Smooth muscle cell (in vitro differentiated cells): Measurements from ENCODE around the gene EMC1. TPM values are rescaled to one million over a fixed set of nuclear protein-coding genes. Genes with fewer than 3 reads are reported as not detected.

Experiments
- DNase-seq: peaks from one replicate; lab custom pipeline; 2025; ENCODE audit not compliant: unreplicated experiment; lab: John Stamatoyannopoulos, UW
- H2AFZ ChIP-seq: fragments of 200-600 bp; sonication (generic); 2 replicates; pipeline ENCODE4 v1.6.0; 2016; ENCODE audit warnings: antibody characterized with exemption, low read depth, mild to moderate bottlenecking
- H3F3A ChIP-seq: fragments of 200-600 bp; sonication (generic); 2 replicates; pipeline ENCODE4 v1.6.0; 2017; ENCODE audit warnings: antibody characterized with exemption, low read depth
- H3K27ac ChIP-seq: fragments of 200-600 bp; sonication (generic); 2 replicates; pipeline ENCODE4 v1.5.1; 2016; ENCODE audit warnings: low read depth, mild to moderate bottlenecking
- H3K27me3 ChIP-seq: fragments of 200-600 bp; sonication (generic); 2 replicates; pipeline ENCODE4 v1.6.1; 2016; ENCODE audit warnings: low read depth, mild to moderate bottlenecking
- H3K36me3 ChIP-seq: fragments of 200-600 bp; sonication (generic); 2 replicates; pipeline ENCODE4 v1.5.1; 2016; ENCODE audit warnings: low read depth
- H3K4me1 ChIP-seq: fragments of 200-600 bp; sonication (generic); 2 replicates; pipeline ENCODE4 v1.5.1; 2016; ENCODE audit warnings: low read depth
- H3K4me2 ChIP-seq: fragments of 200-600 bp; sonication (generic); 2 replicates; pipeline ENCODE4 v1.6.0; 2016; ENCODE audit warnings: mild to moderate bottlenecking
- H3K4me3 ChIP-seq: fragments of 200-600 bp; sonication (generic); 2 replicates; pipeline ENCODE4 v1.5.1; 2016; ENCODE audit warnings: mild to moderate bottlenecking
- H3K79me2 ChIP-seq: fragments of 200-600 bp; sonication (generic); 2 replicates; pipeline ENCODE4 v1.6.0; 2016; ENCODE audit warnings: low read depth, mild to moderate bottlenecking
- H3K9ac ChIP-seq: fragments of 200-600 bp; sonication (generic); 2 replicates; pipeline ENCODE4 v1.6.0; 2016; ENCODE audit warnings: low read depth
- H3K9me3 ChIP-seq: fragments of 200-600 bp; sonication (generic); replicated peaks from 2 replicates; pipeline ENCODE4 v1.5.1; 2016; ENCODE audit warnings: low read depth
- H4K20me1 ChIP-seq: fragments of 200-600 bp; sonication (generic); 2 replicates; pipeline ENCODE4 v1.6.0; 2016; ENCODE audit warnings: low read depth
- CTCF ChIP-seq: fragments of 200-600 bp; sonication (generic); IDR thresholded peaks from 2 replicates; pipeline ENCODE4 v1.5.1; 2017; ENCODE audit warnings: borderline replicate concordance, mild to moderate bottlenecking, antibody characterized with exemption; ENCODE audit not compliant: insufficient read depth, poor library complexity, severe bottlenecking
- whole genome bisulfite sequencing: methylation state at CpG from one replicate; pipeline ENCODE4 v1.1.7; 2016; ENCODE audit warnings: low lambda C conversion rate; 5-methylcytosine and 5-hydroxymethylcytosine counted together
- polyA plus RNA-seq: library from polyadenylated mRNA; unstranded; fragments of >200 nt; fragmentation: Nextera tagmentation; extraction: Ambion mirVana; gene quantifications from 2 replicates; pipeline ENCODE4 v1.2.1, GENCODE V29; 2016
- total RNA-seq: library from RNA; depleted of rRNA; stranded (reverse); fragments of >200 nt; gene quantifications from 2 replicates; pipeline ENCODE4 v1.2.3, GENCODE V29; 2014

The EMC1 gene
- total RNA-seq: 40.9 and 54.4 TPM in 2 replicates
- 44.8 and 48.8 TPM in 2 replicates for polyA plus RNA-seq

GRCh38 chr1:19251305-19252196 lies at the start of gene EMC1, which contains the start of gene MRTO4:
Gene EMC1 (minus strand): TSS chr1:19251524. CDS start chr1:19251509, 15 bp downstream.
Gene MRTO4 (plus strand): TSS chr1:19251805. CDS start chr1:19251836, 31 bp downstream.
- H3K9ac ChIP-seq: peak within 1 kb of the TSS; percentile 94
- peak within 1 kb of the TSS; percentile 97 for H3K4me3 ChIP-seq
- no peak for TF ChIP-seq CTCF
- H3K4me1 ChIP-seq: peaks cover 21% of the 10 kb centered on the region
- no peaks in the 10 kb centered on the region for H3K9me3 ChIP-seq
- no peaks in the 10 kb centered on the region for H3K36me3 ChIP-seq
- no peaks in the 10 kb centered on the region for H3K27me3 ChIP-seq
- peaks cover 11% of the 10 kb centered on the region for H4K20me1 ChIP-seq
- H3K27ac ChIP-seq: peak within 1 kb of the TSS; percentile 92
- peak within 1 kb of the TSS; percentile 98 for H3K4me2 ChIP-seq
- no peaks in the 10 kb centered on the region for H3F3A ChIP-seq
- peak; percentile 69 for DNase-seq
- WGBS: under 1% methylated on average over 79 of the region's 81 CpGs
- peaks cover 81% of the 10 kb centered on the region for H3K79me2 ChIP-seq
- peak within 1 kb of the TSS; percentile 98 for H2AFZ ChIP-seq

- Histone ChIP-seq H3K27ac (no peak overlapping the region), H3K9ac (no peak overlapping the region), H3K27me3 (no peaks in the 10 kb centered on the region), H3K79me2 (no peaks in the 10 kb centered on the region), H4K20me1 (no peaks in the 10 kb centered on the region), H3F3A (no peaks in the 10 kb centered on the region), H3K4me3 (no peak overlapping the region), H2AFZ (no peak overlapping the region), H3K9me3 (peaks cover 2% of the 10 kb centered on the region), H3K4me1 (no peaks in the 10 kb centered on the region), H3K36me3 (peaks cover 6% of the 10 kb centered on the region), H3K4me2 (no peak overlapping the region)
- 97% methylated on average over 2 of the region's 2 CpGs for WGBS
- TF ChIP-seq CTCF: no peak
- DNase-seq: no peak
Measured at GRCh38 chr1:19300211-19300610, 48.9 kb upstream of the EMC1 start.

GRCh38 chr1:19294638-19295037 lies 43.3 kb upstream of the EMC1 start:
- H3K9ac ChIP-seq: no peak overlapping the region
- no peak overlapping the region for H3K4me2 ChIP-seq
- H2AFZ ChIP-seq: no peak overlapping the region
- DNase-seq: no peak
- no peaks in the 10 kb centered on the region for H3K79me2 ChIP-seq
- H3K4me1 ChIP-seq: no peaks in the 10 kb centered on the region
- no peak overlapping the region for H3K4me3 ChIP-seq
- H3K27ac ChIP-seq: no peak overlapping the region
- H3K9me3 ChIP-seq: peaks cover 10% of the 10 kb centered on the region
- peaks cover 8% of the 10 kb centered on the region for H3K27me3 ChIP-seq
- no peaks in the 10 kb centered on the region for H3F3A ChIP-seq
- WGBS: 92% methylated on average over 2 of the region's 2 CpGs
- no peak for TF ChIP-seq CTCF
- H3K36me3 ChIP-seq: no peaks in the 10 kb centered on the region
- no peaks in the 10 kb centered on the region for H4K20me1 ChIP-seq
